Prostate gland (tissue), 2 donors: ENCODE results near the gene CLASP1. TPM values are rescaled to one million over a fixed set of nuclear protein-coding genes. Genes with fewer than 3 reads are reported as not detected.
A peak's percentile ranks its signal among the peaks of the same experiment; 100 is the strongest.

Experiments used
- DNase-seq: peaks from one replicate; pipeline ENCODE4 v3.0.0-alpha.2; 2019; ENCODE audit warnings: low spot score
- H3K27ac ChIP-seq, 2 donors: fragments of 200-600 bp; sonication (generic); 2 replicates each; pipeline ENCODE4 v1.5.1; 2017 to 2019
- H3K27me3 ChIP-seq: fragments of 200-600 bp; sonication (generic); replicated peaks from 2 replicates; pipeline ENCODE4 v1.5.1; 2019; ENCODE audit not compliant: insufficient read depth
- H3K36me3 ChIP-seq, 2 donors: fragments of 200-600 bp; sonication (generic); 1 replicate in 1 of 2; 2 replicates in 1 of 2; pipeline versions ENCODE4 v1.5.1 to v1.8.1; 2017 to 2019
- H3K4me1 ChIP-seq: fragments of 200-600 bp; sonication (generic); replicated peaks from 2 replicates; pipeline ENCODE4 v1.5.1; 2019
- H3K4me3 ChIP-seq, 2 donors: fragments of 200-600 bp; sonication (generic); 2 replicates each; pipeline ENCODE4 v1.5.1; 2017 to 2019
- H3K9me3 ChIP-seq: fragments of 200-600 bp; sonication (generic); 2 replicates; pipeline ENCODE4 v1.5.1; 2017
- POLR2A ChIP-seq: fragments of 450-650 bp; IDR thresholded peaks from one replicate; pipeline ENCODE4 v1.6.1; 2016; ENCODE audit warnings: antibody characterized with exemption, mild to moderate bottlenecking
- POLR2AphosphoS5 ChIP-seq: sonication (generic); formaldehyde crosslinking; IDR thresholded peaks from one replicate; pipeline ENCODE4 v1.6.1; 2017; ENCODE audit warnings: antibody characterized with exemption
- WGBS: methylation state at CpG from one replicate; pipeline ENCODE4 v1.1.5; 2018; 5-methylcytosine and 5-hydroxymethylcytosine counted together
- intact Hi-C: fragments of 100-400 bp; cut with DNase I; formaldehyde crosslinking; loops from one replicate; pipeline ENCODE4 v1.14.2; 2022
- total RNA-seq, 2 donors: library from RNA; depleted of rRNA; stranded (reverse); fragments of >200 nt; gene quantifications; one replicate each; pipeline ENCODE4 v1.1.0, GENCODE V29; 2016
- TF ChIP-seq, protein P1 (sequence below), 4 experiments: fragments of 200-600 bp in 2 of 4; fragments of 450-650 bp in 2 of 4; sonication (generic) in 2 of 4; IDR thresholded peaks; 1 replicate in 3 of 4; 2 replicates in 1 of 4; pipeline ENCODE4 v1.5.1; 2016 to 2019; ENCODE audit warnings: antibody characterized with exemption in 4 of 4, mild to moderate bottlenecking in 2 of 4, moderate library complexity in 2 of 4

The CLASP1 gene
- total RNA-seq, 2 donors from 2014 or later: 44.4 to 90.2 TPM

GRCh38 chr2:121524685-121525425 is 124.4 kb downstream of the CLASP1 start:
- DNase-seq: no peak
- intact Hi-C loops: loop anchor here (5.0 kb wide), 1 partner anchor 212 kb away; the partner anchor contains the start of gene NIFK
- H3K4me3 ChIP-seq: no peak overlapping the region
- H3K36me3 ChIP-seq: peaks cover 0 to 3% of the 10 kb centered on the region in 2 donors
- H3K9me3 ChIP-seq: no peaks in the 10 kb centered on the region
- H3K27me3 ChIP-seq: no peaks in the 10 kb centered on the region
- no peaks in the 10 kb centered on the region for H3K4me1 ChIP-seq
- H3K27ac ChIP-seq: peak overlapping the region in 1 of 2 donors; percentile 53
- 39% methylated on average over 9 of the region's 9 CpGs for WGBS
- no peak for TF ChIP-seq POLR2A
- TF ChIP-seq POLR2AphosphoS5: peak; percentile 10

DNA sequence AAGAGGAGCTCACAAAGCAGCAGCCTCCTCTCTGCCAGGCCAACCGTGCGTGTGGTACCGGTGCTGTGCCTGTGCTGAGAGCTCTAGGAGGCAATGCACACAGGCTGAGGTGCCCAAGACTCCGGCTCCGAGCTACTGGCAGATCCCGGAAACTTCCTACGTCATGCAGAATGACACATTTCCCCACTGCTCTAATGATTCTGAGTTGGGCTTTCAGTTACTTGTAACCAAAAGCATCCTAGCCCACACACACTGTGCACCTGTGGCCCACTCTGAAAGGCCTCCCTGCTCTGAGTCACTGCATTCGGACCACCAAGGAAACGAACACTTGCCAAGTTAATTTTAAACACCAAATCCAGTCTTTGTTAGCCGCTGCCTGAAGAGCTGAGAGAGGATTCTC is 127.9 kb downstream of the CLASP1 start:
- Histone ChIP-seq H3K36me3 (peaks cover 0 to 3% of the 10 kb centered on the region in 2 donors), H3K4me3 (no peak overlapping the region), H3K27ac (no peak overlapping the region), H3K4me1 (no peaks in the 10 kb centered on the region), H3K9me3 (no peaks in the 10 kb centered on the region), H3K27me3 (no peaks in the 10 kb centered on the region)
- intact Hi-C loops: no loop called here
- TF ChIP-seq, protein P1, sequence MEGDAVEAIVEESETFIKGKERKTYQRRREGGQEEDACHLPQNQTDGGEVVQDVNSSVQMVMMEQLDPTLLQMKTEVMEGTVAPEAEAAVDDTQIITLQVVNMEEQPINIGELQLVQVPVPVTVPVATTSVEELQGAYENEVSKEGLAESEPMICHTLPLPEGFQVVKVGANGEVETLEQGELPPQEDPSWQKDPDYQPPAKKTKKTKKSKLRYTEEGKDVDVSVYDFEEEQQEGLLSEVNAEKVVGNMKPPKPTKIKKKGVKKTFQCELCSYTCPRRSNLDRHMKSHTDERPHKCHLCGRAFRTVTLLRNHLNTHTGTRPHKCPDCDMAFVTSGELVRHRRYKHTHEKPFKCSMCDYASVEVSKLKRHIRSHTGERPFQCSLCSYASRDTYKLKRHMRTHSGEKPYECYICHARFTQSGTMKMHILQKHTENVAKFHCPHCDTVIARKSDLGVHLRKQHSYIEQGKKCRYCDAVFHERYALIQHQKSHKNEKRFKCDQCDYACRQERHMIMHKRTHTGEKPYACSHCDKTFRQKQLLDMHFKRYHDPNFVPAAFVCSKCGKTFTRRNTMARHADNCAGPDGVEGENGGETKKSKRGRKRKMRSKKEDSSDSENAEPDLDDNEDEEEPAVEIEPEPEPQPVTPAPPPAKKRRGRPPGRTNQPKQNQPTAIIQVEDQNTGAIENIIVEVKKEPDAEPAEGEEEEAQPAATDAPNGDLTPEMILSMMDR (IDR thresholded peaks at IDR 0.05): no peak
- no peak for TF ChIP-seq POLR2A
- TF ChIP-seq POLR2AphosphoS5: no peak
- no peak for DNase-seq
- WGBS: 80% methylated on average over 10 of the region's 10 CpGs

DNA sequence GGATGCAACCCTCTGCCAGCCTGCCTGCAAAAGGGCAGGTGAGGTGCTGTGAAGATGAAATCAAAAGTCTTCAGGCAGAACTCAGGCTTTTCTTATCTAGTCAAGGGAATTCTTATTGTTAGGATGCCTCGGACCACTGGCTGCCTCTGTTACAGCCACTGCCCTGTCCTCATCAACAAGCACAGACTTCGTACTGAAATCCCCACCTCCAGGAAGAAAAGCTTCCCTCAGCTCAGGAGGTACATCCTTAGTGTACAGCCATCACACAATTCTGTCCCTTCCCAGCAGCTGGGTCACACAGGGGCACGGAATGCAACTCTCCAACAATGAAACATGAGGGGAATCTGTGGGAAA is 128.6 kb downstream of the CLASP1 start:
- Histone ChIP-seq H3K4me3 (no peak overlapping the region), H3K27ac (no peak overlapping the region), H3K36me3 (peaks cover 0 to 3% of the 10 kb centered on the region in 2 donors), H3K27me3 (no peaks in the 10 kb centered on the region), H3K4me1 (no peaks in the 10 kb centered on the region), H3K9me3 (no peaks in the 10 kb centered on the region)
- TF ChIP-seq, protein P1 (IDR thresholded peaks at IDR 0.05): no peak
- TF ChIP-seq POLR2AphosphoS5 (no peak), POLR2A (no peak)
- intact Hi-C loops: no loop called here
- WGBS: 75% methylated on average over 3 of the region's 3 CpGs
- DNase-seq: no peak

GRCh38 chr2:121519732-121520640 is 129.3 kb downstream of the CLASP1 start:
- Histone ChIP-seq H3K4me1 (no peaks in the 10 kb centered on the region), H3K4me3 (no peak overlapping the region), H3K9me3 (no peaks in the 10 kb centered on the region), H3K36me3 (peaks cover 0 to 3% of the 10 kb centered on the region in 2 donors), H3K27ac (no peak overlapping the region), H3K27me3 (no peaks in the 10 kb centered on the region)
- DNase-seq: no peak
- TF ChIP-seq POLR2A: no peak
- TF ChIP-seq POLR2AphosphoS5: no peak
- TF ChIP-seq, protein P1 (IDR thresholded peaks at IDR 0.05): no peak
- intact Hi-C loops: no loop called here
- WGBS: 77% methylated on average over 6 of the region's 6 CpGs

DNA sequence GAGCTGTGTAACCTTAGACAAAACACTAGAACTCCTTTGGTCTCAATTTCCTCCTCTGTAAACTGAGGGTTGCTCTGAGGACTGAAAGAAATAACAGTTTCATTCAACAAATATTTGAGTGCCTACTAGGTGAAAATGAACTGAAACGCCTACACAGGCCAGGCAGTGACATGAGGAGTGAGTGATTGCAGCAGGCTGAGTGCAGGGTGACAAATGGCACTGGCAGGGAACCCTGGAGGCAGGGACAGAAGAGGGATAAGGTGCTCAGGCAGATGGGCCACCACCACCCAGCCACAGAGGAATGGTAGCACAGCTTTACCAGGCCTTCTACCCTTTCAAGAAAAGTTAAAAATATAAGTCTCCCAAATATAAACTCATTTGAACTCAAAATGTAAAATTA is 130.1 kb downstream of the CLASP1 start:
- TF ChIP-seq POLR2AphosphoS5 (no peak), POLR2A (no peak)
- TF ChIP-seq, protein P1 (IDR thresholded peaks at IDR 0.05): no peak
- no peaks in the 10 kb centered on the region for H3K9me3 ChIP-seq
- no peak overlapping the region for H3K27ac ChIP-seq
- no peaks in the 10 kb centered on the region for H3K4me1 ChIP-seq
- peaks cover 0 to 3% of the 10 kb centered on the region in 2 donors for H3K36me3 ChIP-seq
- intact Hi-C loops: no loop called here
- no peak overlapping the region for H3K4me3 ChIP-seq
- WGBS: 83% methylated on average over 1 of the region's 1 CpG
- no peaks in the 10 kb centered on the region for H3K27me3 ChIP-seq
- no peak for DNase-seq
